ENCODE data around the gene SNAPIN. TPM values are rescaled to one million over a fixed set of nuclear protein-coding genes. Genes with fewer than 3 reads are reported as not detected.

The SNAPIN gene
- total and polyA plus RNA-seq, 4 donors, result 26.3 to 38.1 (median 33.6) TPM

DNA sequence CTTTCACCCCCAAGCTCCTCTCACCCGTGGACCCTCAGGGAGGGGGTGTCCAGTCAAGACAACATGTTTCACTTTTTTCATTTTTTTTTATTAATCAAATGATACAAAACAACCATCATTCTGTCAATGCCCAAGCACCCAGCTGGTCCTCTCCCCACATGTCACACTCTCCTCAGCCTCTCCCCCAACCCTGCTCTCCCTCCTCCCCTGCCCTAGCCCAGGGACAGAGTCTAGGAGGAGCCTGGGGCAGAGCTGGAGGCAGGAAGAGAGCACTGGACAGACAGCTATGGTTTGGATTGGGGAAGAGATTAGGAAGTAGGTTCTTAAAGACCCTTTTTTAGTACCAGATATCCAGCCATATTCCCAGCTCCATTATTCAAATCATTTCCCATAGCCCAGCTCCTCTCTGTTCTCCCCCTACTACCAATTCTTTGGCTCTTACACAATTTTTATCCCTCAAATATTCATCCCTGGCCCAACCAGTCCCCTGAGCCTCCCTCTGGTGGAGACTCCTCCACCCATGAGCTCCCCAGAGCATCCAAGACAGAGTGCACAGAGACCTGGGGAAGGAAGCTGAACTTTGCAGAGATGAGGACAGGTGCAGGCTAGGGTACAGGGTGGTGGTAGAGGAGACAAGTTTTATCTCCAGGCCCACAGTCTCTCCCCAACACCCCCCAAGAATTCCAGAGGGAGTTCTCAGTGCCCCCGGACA is 44.2 kb upstream of the SNAPIN start:
- TF ChIP-seq, protein P1, sequence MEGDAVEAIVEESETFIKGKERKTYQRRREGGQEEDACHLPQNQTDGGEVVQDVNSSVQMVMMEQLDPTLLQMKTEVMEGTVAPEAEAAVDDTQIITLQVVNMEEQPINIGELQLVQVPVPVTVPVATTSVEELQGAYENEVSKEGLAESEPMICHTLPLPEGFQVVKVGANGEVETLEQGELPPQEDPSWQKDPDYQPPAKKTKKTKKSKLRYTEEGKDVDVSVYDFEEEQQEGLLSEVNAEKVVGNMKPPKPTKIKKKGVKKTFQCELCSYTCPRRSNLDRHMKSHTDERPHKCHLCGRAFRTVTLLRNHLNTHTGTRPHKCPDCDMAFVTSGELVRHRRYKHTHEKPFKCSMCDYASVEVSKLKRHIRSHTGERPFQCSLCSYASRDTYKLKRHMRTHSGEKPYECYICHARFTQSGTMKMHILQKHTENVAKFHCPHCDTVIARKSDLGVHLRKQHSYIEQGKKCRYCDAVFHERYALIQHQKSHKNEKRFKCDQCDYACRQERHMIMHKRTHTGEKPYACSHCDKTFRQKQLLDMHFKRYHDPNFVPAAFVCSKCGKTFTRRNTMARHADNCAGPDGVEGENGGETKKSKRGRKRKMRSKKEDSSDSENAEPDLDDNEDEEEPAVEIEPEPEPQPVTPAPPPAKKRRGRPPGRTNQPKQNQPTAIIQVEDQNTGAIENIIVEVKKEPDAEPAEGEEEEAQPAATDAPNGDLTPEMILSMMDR (IDR thresholded peaks at IDR 0.05; ENCODE audit: control extremely low read depth, extremely low read depth), result no peak
- DNase-seq (no peak), ATAC-seq (ENCODE audit: insufficient read depth, low FRiP score) (no peak)
- Histone ChIP-seq H3K36me3 (ENCODE audit: control insufficient read depth in 4 of 4, insufficient read depth in 4 of 4, low read length in 4 of 4) (peaks cover 0 to 1% (median 0%) of the 10 kb centered on the region in 4 donors), H3K4me1 (ENCODE audit: control insufficient read depth in 5 of 5, insufficient read depth in 5 of 5, low read length in 5 of 5) (peaks cover 5 to 51% (median 28%) of the 10 kb centered on the region in 5 donors), H3K27ac (ENCODE audit: low read depth in 1 of 2, low read length in 1 of 2) (peak overlapping the region in 1 of 2 donors; percentile 32), H3K9me3 (ENCODE audit: control insufficient read depth in 4 of 4, insufficient read depth in 3 of 4, low read length in 3 of 4) (no peaks in the 10 kb centered on the region), H3K4me3 (no peak overlapping the region), H3K27me3 (ENCODE audit: control insufficient read depth in 3 of 3, insufficient read depth in 3 of 3, low read length in 2 of 3) (no peaks in the 10 kb centered on the region), H3K9ac (ENCODE audit: insufficient read depth in 1 of 2, low read length in 2 of 2) (no peak overlapping the region)
- WGBS, 2 donors, result 75 to 91% methylated on average over 2 of the region's 2 CpGs

DNA sequence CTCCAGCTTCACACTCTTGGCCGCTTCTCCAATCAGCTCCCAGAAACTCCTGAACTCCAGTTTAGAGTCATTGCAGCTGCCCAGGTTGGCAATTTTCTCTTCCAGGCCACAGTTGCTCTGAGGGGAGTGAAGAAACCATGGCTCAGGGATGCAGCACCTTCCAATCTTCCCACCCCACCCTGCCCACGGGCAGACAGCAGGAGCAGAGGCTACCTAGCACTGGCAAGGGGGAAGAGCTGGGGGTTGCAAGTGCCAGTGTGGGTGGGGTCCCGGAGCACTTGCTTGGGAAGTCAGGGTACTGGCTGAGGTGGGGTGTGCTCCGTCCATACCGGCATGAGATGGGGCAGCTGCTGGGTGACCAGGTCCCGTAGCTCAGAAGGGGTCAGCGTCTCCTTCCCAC is 43.6 kb upstream of the SNAPIN start:
- no peak for DNase-seq
- no peak overlapping the region for H3K4me3 ChIP-seq
- TF ChIP-seq, protein P1 (IDR thresholded peaks at IDR 0.05; ENCODE audit: control extremely low read depth, extremely low read depth), result no peak

DNA sequence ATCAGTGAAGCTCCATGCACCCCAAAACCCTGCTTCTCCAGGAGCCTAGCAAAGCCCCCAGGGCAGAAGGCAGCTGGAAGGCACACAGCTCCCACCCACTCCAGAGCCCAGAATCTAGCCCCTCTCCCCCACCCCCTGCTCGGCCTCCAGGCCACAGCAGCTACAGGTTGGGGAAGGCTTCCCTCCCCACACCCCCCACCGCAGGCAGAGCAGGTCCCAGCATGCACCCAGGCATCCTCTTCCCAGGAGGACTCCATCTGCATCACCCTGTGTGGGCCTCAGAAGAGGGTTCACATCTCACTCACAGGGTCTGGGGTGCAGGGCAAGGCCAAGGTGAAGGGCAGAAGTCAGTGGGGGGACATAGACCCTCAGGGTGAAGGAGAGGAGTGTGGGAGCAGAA is 43.1 kb upstream of the SNAPIN start:
- no peak for DNase-seq
- no peak for ATAC-seq (ENCODE audit: insufficient read depth, low FRiP score)
- H3K9ac ChIP-seq (ENCODE audit: insufficient read depth in 1 of 2, low read length in 2 of 2), result no peak overlapping the region
- no peaks in the 10 kb centered on the region for H3K9me3 ChIP-seq (ENCODE audit: control insufficient read depth in 4 of 4, insufficient read depth in 3 of 4, low read length in 3 of 4)
- peaks cover 5 to 41% (median 19%) of the 10 kb centered on the region in 5 donors for H3K4me1 ChIP-seq (ENCODE audit: control insufficient read depth in 5 of 5, insufficient read depth in 5 of 5, low read length in 5 of 5)
- 82 to 95% methylated on average over 2 of the region's 2 CpGs for WGBS, 2 donors
- H3K36me3 ChIP-seq (ENCODE audit: control insufficient read depth in 4 of 4, insufficient read depth in 4 of 4, low read length in 4 of 4), result peaks cover under 1 to 3% (median 2%) of the 10 kb centered on the region in 4 donors
- no peaks in the 10 kb centered on the region for H3K27me3 ChIP-seq (ENCODE audit: control insufficient read depth in 3 of 3, insufficient read depth in 3 of 3, low read length in 2 of 3)
- TF ChIP-seq, protein P1 (IDR thresholded peaks at IDR 0.05; ENCODE audit: control extremely low read depth, extremely low read depth), result no peak
- H3K27ac ChIP-seq (ENCODE audit: low read depth in 1 of 2, low read length in 1 of 2), result peak overlapping the region in 1 of 2 donors; percentile 49
- peak overlapping the region; percentile 10 for H3K4me3 ChIP-seq

More for the DNA sequence above, 43.6 kb upstream of the SNAPIN start:
- Histone ChIP-seq H3K4me1 (ENCODE audit: control insufficient read depth in 5 of 5, insufficient read depth in 5 of 5, low read length in 5 of 5) (peaks cover 5 to 46% (median 24%) of the 10 kb centered on the region in 5 donors), H3K27ac (ENCODE audit: low read depth in 1 of 2, low read length in 1 of 2) (peak overlapping the region in 1 of 2 donors; percentile 60), H3K36me3 (ENCODE audit: control insufficient read depth in 4 of 4, insufficient read depth in 4 of 4, low read length in 4 of 4) (peaks cover 0 to 3% (median 2%) of the 10 kb centered on the region in 4 donors), H3K9ac (ENCODE audit: insufficient read depth in 1 of 2, low read length in 2 of 2) (no peak overlapping the region), H3K9me3 (ENCODE audit: control insufficient read depth in 4 of 4, insufficient read depth in 3 of 4, low read length in 3 of 4) (no peaks in the 10 kb centered on the region), H3K27me3 (ENCODE audit: control insufficient read depth in 3 of 3, insufficient read depth in 3 of 3, low read length in 2 of 3) (no peaks in the 10 kb centered on the region)
- ATAC-seq (ENCODE audit: insufficient read depth, low FRiP score), result no peak
- 84 to 96% methylated on average over 7 of the region's 7 CpGs for WGBS, 2 donors

Measured in lung (tissue), 12 donors.